Stimulated activated CD4-positive, alpha-beta T cell treated with anti-CD3 and anti-CD28 coated beads, Interleukin-2, amount 100 ng/mL, for 48 hours (primary cell): ENCODE data around the gene KIRREL1.

Experiments
- DNase-seq, 2 donors: peaks; one replicate each; pipeline ENCODE4 v3.0.0-alpha.2; 2020

Gene KIRREL1

DNA sequence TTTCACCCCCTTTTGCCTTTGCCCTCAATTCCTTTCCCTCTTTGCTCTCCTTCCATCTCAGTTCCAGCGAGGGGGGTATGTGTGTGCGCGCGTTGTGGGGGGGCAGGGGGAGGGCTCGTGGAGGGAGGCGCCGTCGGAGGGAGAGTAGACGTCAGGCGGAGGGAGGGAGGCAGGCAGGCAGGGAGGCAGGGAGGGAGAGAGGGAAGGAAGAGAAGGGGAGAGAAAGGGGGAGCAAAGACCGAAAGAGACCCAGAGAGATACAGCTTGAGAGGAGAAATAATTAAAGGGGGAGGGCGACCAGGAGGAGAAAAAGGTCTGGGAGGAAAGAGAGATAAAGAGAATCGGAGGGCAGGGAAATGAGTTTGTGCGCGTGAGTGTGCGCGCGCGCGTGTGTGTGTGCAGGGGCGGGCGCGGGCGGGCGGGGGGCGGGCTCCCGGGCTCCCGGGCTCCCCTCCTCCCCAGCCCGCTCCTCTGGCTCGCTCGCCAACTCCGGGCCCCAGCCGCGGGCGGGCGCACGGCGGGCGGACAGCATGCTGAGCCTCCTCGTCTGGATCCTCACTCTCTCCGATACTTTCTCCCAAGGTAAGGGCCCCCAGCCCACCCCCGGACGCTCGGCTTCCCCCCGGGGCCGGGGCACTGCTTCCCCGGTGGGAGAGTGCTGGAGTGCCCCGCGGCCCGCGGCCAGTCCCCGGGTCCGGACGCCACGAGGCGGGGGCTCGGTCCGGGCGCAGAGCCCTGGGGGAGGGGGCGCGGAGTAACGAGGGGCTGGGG, at the start of gene KIRREL1:
KIRREL1 (plus strand) TSS at position 499 of the 771 bp plus-strand sequence; CDS start at position 531, 32 bp downstream.
- DNase-seq, result no peak

- no peak for DNase-seq
These were observed 48.7 kb upstream of the KIRREL1 start for GRCh38 chr1:157944663-157945280.

GRCh38 chr1:157948312-157949073, 45.0 kb upstream of the KIRREL1 start:
- DNase-seq, result no peak

DNA sequence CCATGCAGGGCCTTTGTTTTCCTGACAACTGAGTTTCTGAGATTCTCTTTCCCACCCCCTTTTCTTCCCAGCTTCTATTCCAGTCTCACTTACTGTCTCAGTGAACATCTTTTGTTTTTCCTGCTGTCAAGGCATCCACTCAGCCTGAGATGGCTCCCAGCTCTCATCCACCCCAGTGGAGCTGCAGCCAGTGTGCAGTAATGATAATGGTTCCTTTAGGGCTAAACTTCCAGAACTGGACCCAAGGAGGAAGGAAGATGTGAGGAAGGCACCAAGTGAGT, 44.4 kb upstream of the KIRREL1 start:
- no peak for DNase-seq

GRCh38 chr1:157951230-157951629, 42.2 kb upstream of the KIRREL1 start:
- DNase-seq, result no peak

DNA sequence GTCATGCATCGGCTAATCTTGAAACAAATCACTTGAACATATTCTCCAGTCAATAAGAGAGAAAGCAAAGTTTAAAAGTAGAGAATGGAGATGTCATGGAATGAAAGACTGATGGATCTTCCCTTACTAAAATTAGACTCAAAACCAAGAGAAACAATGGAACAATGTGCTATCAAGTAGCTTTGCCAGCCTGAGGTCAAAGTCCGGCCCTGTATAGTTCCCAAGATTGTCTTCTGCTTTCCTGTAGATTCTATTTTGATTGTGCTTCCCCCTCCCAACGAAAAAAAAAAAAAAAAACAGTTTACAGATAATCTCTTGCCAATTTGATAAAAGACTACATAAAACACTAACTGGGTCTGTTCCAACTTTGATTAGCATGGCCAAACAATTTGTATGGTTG, 40.8 kb upstream of the KIRREL1 start:
- DNase-seq, result no peak

- DNase-seq, result no peak
These were observed 38.2 kb upstream of the KIRREL1 start for GRCh38 chr1:157955221-157955620.

DNA sequence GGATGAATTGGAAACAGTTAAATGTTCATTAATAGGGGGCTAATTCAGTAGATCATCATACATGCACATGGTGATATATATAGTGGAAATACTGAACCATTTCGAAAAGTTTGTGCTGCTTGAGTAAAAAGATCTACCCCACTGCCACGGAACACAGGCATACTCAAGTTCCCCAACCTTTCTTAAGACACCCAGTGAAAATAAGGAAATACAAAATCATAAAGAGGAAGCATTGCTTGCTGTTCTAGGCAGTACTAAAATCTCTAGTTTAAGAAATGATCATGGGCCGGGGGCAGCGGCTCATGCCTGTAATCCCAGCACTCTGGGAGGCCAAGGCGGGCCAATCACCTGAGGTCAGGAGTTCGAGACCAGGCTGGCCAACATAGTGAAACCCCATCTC, 37.6 kb upstream of the KIRREL1 start:
- no peak for DNase-seq

DNA sequence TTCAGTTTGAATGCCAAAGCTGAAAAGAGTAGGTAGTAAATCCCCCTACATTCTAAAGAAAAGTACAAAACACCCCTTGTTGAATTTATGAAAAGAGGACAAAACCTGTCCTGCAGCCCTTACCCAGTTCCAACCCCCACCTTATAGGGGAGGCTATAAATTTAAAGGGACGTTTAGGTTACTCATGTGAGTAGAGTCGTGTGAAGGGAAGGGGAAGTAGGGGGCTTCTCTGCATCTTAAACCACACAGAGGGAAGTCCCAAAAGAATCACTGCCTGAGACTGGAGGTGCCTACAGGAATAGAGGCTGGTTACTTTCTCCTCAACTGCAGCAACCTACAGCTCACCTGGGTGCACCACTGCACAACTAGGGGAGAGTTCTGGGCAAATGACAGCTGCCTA, 36.7 kb upstream of the KIRREL1 start:
- no peak for DNase-seq

DNA sequence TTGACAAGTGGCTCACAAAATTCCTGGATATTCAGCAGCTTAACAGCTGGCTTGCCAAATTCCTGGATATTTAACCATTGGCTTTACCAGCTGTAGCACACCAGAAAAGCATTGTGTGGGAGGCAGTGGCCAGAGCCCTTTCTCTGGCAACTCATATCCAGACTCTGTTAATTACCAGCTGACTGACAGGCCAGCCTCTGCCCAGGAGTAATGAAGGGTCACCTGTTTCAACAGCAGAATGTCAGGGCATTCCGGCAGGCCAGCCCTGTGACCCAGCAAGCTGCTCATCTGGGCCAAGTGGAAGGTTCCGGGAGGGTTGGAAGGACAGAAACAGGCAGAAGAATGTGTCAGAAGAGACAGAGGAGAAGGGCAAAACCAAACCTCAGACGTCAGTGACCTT, 35.2 kb upstream of the KIRREL1 start:
- no peak for DNase-seq

DNA sequence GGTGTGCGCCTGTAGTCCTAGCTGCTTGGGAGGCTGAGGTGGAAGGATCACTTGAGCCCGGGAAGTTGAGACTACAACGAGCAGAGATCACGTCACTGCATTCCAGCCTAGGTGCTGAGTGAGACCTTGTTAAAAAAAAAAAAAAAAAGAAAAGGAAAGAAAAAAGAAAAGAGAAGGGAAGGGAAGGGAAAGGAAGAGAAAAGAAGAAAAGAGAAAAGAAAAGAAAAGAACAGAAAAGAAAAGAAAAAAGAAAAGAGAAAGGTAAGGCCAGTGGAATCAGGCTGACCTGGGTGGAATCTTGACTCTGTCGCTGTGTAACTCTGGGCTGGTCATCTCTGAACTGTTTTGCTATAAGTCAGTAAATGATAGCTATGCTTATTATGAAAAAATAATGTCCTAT, 33.7 kb upstream of the KIRREL1 start:
- DNase-seq, result no peak

DNA sequence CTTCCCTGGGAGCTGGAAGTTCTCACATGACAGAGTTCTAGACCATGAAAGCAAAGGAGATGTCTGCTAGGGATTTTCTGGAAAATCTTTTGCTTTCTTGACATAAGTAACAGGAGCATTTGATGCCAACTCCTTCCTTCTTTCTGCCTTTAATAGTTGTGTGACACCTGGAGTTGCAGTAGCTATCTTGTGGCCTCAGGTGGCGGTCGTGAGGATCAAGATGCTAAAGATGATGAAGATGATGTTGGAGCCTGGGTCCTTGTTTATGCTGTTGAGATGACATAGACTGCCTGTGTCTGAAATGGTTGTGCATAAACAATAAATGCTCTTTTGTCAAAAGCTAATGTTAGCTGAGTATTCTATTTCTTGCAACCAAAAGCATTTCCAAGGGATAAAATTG, 32.7 kb upstream of the KIRREL1 start:
- DNase-seq, result no peak

DNA sequence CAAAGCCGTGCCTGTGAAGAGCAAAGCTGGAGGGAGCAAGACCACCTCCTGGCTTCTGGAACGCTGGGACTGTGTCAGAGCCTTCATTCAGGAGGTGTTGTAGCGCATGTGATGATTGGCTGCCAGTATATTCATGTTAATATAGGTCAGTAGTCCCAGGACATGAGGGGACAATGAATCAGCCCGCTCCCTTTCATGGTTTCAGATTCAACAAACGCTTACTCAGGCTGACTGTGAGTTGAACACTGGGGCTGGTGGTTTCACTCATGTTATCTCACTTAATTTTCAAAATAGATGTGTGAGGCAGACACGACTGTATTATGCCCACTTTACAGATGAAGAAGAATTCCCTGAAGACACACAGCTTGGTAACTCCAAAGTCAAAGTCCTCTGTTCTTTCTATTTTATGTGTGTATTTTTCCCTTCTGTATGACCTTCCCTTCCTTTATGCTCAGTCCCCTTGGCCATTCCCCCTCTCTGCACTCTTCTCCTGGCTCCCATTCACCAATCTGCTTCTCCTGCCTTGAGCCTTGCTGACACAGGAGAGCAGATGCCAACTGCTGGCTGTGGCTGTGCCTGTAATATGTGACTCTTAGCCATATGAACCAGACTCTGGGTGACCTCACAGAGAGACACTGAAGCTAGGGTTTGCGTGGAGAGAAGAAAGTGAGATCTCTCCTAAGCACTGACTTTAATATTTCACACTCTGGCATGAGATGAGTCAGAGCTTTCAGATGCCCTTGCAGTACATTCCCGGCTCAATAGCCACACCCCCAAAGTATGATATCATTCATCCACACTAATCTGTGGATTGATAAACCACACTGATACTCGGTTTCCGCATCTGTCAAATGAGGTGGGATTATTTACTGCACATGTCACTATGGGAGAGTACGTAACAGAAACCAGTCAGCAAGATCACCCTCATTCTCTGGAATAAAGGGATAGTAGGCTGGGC, 31.4 kb upstream of the KIRREL1 start:
- peak in 1 of 2 donors; percentile 3 for DNase-seq

- peak; percentile 57 to 59 for DNase-seq
These were observed 29.7 kb upstream of the KIRREL1 start for GRCh38 chr1:157963713-157964112.

DNA sequence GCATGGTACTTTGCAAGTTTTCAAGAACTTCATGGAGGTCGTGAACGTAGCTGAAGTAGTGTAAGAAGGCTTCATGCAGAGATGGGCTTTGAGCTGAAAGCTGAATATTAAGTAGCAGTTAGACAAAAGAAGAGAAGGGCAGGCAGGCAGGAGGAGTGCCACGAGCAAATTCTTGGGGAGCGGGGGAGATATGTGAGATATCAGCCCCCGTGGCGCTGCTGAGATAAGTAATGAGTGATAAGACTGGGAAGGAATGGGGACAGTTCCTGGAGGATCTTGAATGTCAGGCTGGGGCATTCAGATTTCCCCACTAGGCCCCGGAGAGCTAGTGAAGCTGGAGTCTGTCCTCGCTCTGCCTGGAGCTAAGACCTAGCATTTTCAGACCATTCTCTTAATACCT, 27.9 kb upstream of the KIRREL1 start:
- no peak for DNase-seq

GRCh38 chr1:157966031-157966537, 27.4 kb upstream of the KIRREL1 start:
- no peak for DNase-seq

DNA sequence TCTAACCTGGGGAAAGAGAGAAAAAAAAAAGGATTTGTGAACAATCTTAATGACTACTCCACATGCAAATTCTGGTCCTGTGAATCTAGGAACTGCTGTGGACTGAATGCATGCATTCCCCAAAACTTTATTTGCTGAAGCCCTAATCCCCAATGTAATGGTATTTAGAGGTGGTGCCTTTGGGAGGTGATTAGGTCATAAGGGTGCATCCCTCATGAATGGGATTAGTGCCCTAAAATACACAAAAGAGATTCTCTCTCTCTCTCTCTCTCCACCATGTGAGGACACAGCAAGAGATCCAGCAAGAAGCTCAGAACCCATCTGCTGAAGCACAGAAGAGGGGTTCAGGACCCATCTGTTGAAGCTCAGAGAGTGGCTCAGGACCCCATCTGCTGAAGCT, 26.2 kb upstream of the KIRREL1 start:
- DNase-seq, result no peak

- DNase-seq, result no peak
These were observed 24.9 kb upstream of the KIRREL1 start for GRCh38 chr1:157968508-157968907.

GRCh38 chr1:157968946-157969345, 24.5 kb upstream of the KIRREL1 start:
- DNase-seq, result no peak

GRCh38 chr1:157969697-157970485, 23.6 kb upstream of the KIRREL1 start:
- no peak for DNase-seq

GRCh38 chr1:157971769-157972168, 21.7 kb upstream of the KIRREL1 start:
- DNase-seq, result no peak
